Fibroblast of lung (primary cell): ENCODE data around the gene EPAS1. TPM values are rescaled to one million over a fixed set of nuclear protein-coding genes. Genes with fewer than 3 reads are reported as not detected.

Experiments
- DNase-seq, 2 donors: peaks; one replicate each; pipeline versions ENCODE4 v3.0.0 to v3.0.0-alpha.2; 2010; ENCODE audit warnings: low read depth in 2 of 2
- H2AFZ ChIP-seq: 2 replicates; pipeline ENCODE4 v1.5.1; 2012; ENCODE audit warnings: low read length, control low read depth, inconsistent platforms
- H3K27ac ChIP-seq: 2 replicates; pipeline ENCODE4 v1.5.1; 2011; ENCODE audit warnings: low read length, control low read depth; ENCODE audit not compliant: insufficient read depth
- H3K27me3 ChIP-seq: 2 replicates; pipeline ENCODE4 v1.5.1; 2011; ENCODE audit warnings: mild to moderate bottlenecking, low read length; ENCODE audit not compliant: control insufficient read depth, insufficient read depth
- H3K36me3 ChIP-seq: 2 replicates; pipeline ENCODE4 v1.5.1; 2011; ENCODE audit warnings: low read length; ENCODE audit not compliant: control insufficient read depth, insufficient read depth
- H3K4me1 ChIP-seq: 2 replicates; pipeline ENCODE4 v1.5.1; 2011; ENCODE audit warnings: low read length; ENCODE audit not compliant: control insufficient read depth, insufficient read depth; ENCODE audit errors: extremely low read depth
- H3K4me2 ChIP-seq: 2 replicates; pipeline ENCODE4 v1.5.1; 2011; ENCODE audit warnings: low read length, control low read depth; ENCODE audit not compliant: insufficient read depth; ENCODE audit errors: extremely low read depth
- H3K4me3 ChIP-seq, 4 experiments: fragments of 200-600 bp in 1 of 4; sonication (generic) in 1 of 4; replicated peaks in 1 of 4; 2 replicates each; pipeline ENCODE4 v1.5.1; 2011 to 2016; ENCODE audit warnings: low read length in 4 of 4, low read depth in 3 of 4, mild to moderate bottlenecking in 3 of 4, control low read depth in 2 of 4, inconsistent platforms in 1 of 4, mixed read lengths in 1 of 4; ENCODE audit not compliant: insufficient read depth in 1 of 4; ENCODE audit errors: control extremely low read depth in 1 of 4
- H3K79me2 ChIP-seq: 2 replicates; pipeline ENCODE4 v1.5.1; 2012; ENCODE audit warnings: mild to moderate bottlenecking, low read length, inconsistent platforms; ENCODE audit not compliant: control insufficient read depth, insufficient read depth
- H3K9ac ChIP-seq: 2 replicates; pipeline ENCODE4 v1.5.1; 2011; ENCODE audit warnings: mild to moderate bottlenecking, low read length, control low read depth; ENCODE audit not compliant: insufficient read depth
- H3K9me3 ChIP-seq: 2 replicates; pipeline ENCODE4 v1.5.1; 2012; ENCODE audit warnings: low read depth, low read length; ENCODE audit not compliant: control insufficient read depth, insufficient read depth
- H4K20me1 ChIP-seq: 2 replicates; pipeline ENCODE4 v1.5.1; 2011; ENCODE audit warnings: low read length; ENCODE audit not compliant: control insufficient read depth, insufficient read depth; ENCODE audit errors: extremely low read depth
- CTCF ChIP-seq, 2 donors: IDR thresholded peaks in 1 of 2; conservative IDR thresholded peaks in 1 of 2; 1 replicate in 1 of 2; 2 replicates in 1 of 2; pipeline ENCODE4 v1.5.1; 2011 to 2012; ENCODE audit warnings: low read length in 2 of 2, control low read depth in 1 of 2, inconsistent platforms in 1 of 2, low read depth in 1 of 2, mild to moderate bottlenecking in 1 of 2
- EZH2 ChIP-seq: IDR thresholded peaks from 2 replicates; pipeline ENCODE4 v1.5.1; 2012; ENCODE audit warnings: low read length, control low read depth, mild to moderate bottlenecking; ENCODE audit errors: missing control alignments
- polyA plus RNA-seq, 2 donors: library from polyadenylated mRNA; depleted of rRNA in 1 of 2; stranded (reverse) in 1 of 2; unstranded in 1 of 2; fragments of >200 nt; gene quantifications; 2 replicates each; pipeline ENCODE4 v1.2.1, GENCODE V29; 2011 to 2012; ENCODE audit warnings: missing spikeins in 1 of 2
- total RNA-seq: library from RNA; depleted of rRNA; stranded (reverse); fragments of >200 nt; gene quantifications from 2 replicates; pipeline ENCODE4 v1.2.1, GENCODE V29; 2014

Gene EPAS1
- total and polyA plus RNA-seq, 2 donors (not counting 1 experiment from before 2014, with no cell fraction given): 120 to 941 TPM

- peak; percentile 68 to 80 for DNase-seq
- H3K9ac ChIP-seq: peak overlapping the region; percentile 89
- TF ChIP-seq CTCF (conservative IDR thresholded peaks at IDR 0.05 in 1 of 2, IDR thresholded peaks at IDR 0.05 in 1 of 2; ENCODE audit: low read depth in 1 of 2, low read length in 2 of 2) (no peak), EZH2 (no peak)
- H3K79me2 ChIP-seq: peaks cover 68% of the 10 kb centered on the region
- peaks cover 2% of the 10 kb centered on the region for H3K4me1 ChIP-seq
- H3K36me3 ChIP-seq: no peaks in the 10 kb centered on the region
- no peaks in the 10 kb centered on the region for H3K27me3 ChIP-seq
- H4K20me1 ChIP-seq: no peaks in the 10 kb centered on the region
- H3K9me3 ChIP-seq: no peaks in the 10 kb centered on the region
- H3K27ac ChIP-seq: peak overlapping the region; percentile 81
- peak overlapping the region; percentile 95 for H3K4me2 ChIP-seq
- H3K4me3 ChIP-seq: peak overlapping the region; percentile 61 to 97 (median 79)
- H2AFZ ChIP-seq: no peak overlapping the region
Measured at GRCh38 chr2:46299365-46300263, 2.4 kb downstream of the EPAS1 start.

GRCh38 chr2:46300406-46300832 is 3.2 kb downstream of the EPAS1 start:
- H3K79me2 ChIP-seq: peaks cover 76% of the 10 kb centered on the region
- H3K4me1 ChIP-seq: peaks cover 2% of the 10 kb centered on the region
- no peak for DNase-seq
- peak overlapping the region; percentile 61 to 97 (median 79) for H3K4me3 ChIP-seq
- no peak for TF ChIP-seq EZH2
- TF ChIP-seq CTCF (conservative IDR thresholded peaks at IDR 0.05 in 1 of 2, IDR thresholded peaks at IDR 0.05 in 1 of 2; ENCODE audit: low read depth in 1 of 2, low read length in 2 of 2): no peak
- H3K27ac ChIP-seq: peak overlapping the region; percentile 22
- no peaks in the 10 kb centered on the region for H3K27me3 ChIP-seq
- no peaks in the 10 kb centered on the region for H3K9me3 ChIP-seq
- peak overlapping the region; percentile 89 for H3K9ac ChIP-seq
- H2AFZ ChIP-seq: no peak overlapping the region
- peak overlapping the region; percentile 95 for H3K4me2 ChIP-seq
- H4K20me1 ChIP-seq: no peaks in the 10 kb centered on the region
- H3K36me3 ChIP-seq: no peaks in the 10 kb centered on the region

- H4K20me1 ChIP-seq: peaks cover 2% of the 10 kb centered on the region
- H3K4me1 ChIP-seq: peaks cover 7% of the 10 kb centered on the region
Measured at GRCh38 chr2:46302005-46302695, 4.9 kb downstream of the EPAS1 start.

More at GRCh38 chr2:46302005-46302695, 4.9 kb downstream of the EPAS1 start:
- peaks cover 92% of the 10 kb centered on the region for H3K79me2 ChIP-seq
- H3K9ac ChIP-seq: no peak overlapping the region
- TF ChIP-seq CTCF (conservative IDR thresholded peaks at IDR 0.05 in 1 of 2, IDR thresholded peaks at IDR 0.05 in 1 of 2; ENCODE audit: low read depth in 1 of 2, low read length in 2 of 2): no peak
- TF ChIP-seq EZH2: no peak
- no peak overlapping the region for H2AFZ ChIP-seq
- no peaks in the 10 kb centered on the region for H3K27me3 ChIP-seq
- peak overlapping the region; percentile 40 for H3K4me2 ChIP-seq
- peak overlapping the region in 1 of 4 experiments; percentile 39 for H3K4me3 ChIP-seq
- no peak for DNase-seq
- H3K9me3 ChIP-seq: no peaks in the 10 kb centered on the region
- no peaks in the 10 kb centered on the region for H3K36me3 ChIP-seq
- H3K27ac ChIP-seq: no peak overlapping the region
